HG02938 (cell line): ENCODE results near the gene PNPLA3.
A peak's percentile ranks its signal among the peaks of the same experiment; 100 is the strongest.

Experiments
- ATAC-seq: cut with Tn5 transposase; IDR thresholded peaks from one replicate; pipeline ENCODE4 v1.9.1; 2021; ENCODE audit warnings: mild to moderate bottlenecking, moderate library complexity; ENCODE audit not compliant: unreplicated experiment

Gene PNPLA3, protein sequence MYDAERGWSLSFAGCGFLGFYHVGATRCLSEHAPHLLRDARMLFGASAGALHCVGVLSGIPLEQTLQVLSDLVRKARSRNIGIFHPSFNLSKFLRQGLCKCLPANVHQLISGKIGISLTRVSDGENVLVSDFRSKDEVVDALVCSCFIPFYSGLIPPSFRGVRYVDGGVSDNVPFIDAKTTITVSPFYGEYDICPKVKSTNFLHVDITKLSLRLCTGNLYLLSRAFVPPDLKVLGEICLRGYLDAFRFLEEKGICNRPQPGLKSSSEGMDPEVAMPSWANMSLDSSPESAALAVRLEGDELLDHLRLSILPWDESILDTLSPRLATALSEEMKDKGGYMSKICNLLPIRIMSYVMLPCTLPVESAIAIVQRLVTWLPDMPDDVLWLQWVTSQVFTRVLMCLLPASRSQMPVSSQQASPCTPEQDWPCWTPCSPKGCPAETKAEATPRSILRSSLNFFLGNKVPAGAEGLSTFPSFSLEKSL

DNA sequence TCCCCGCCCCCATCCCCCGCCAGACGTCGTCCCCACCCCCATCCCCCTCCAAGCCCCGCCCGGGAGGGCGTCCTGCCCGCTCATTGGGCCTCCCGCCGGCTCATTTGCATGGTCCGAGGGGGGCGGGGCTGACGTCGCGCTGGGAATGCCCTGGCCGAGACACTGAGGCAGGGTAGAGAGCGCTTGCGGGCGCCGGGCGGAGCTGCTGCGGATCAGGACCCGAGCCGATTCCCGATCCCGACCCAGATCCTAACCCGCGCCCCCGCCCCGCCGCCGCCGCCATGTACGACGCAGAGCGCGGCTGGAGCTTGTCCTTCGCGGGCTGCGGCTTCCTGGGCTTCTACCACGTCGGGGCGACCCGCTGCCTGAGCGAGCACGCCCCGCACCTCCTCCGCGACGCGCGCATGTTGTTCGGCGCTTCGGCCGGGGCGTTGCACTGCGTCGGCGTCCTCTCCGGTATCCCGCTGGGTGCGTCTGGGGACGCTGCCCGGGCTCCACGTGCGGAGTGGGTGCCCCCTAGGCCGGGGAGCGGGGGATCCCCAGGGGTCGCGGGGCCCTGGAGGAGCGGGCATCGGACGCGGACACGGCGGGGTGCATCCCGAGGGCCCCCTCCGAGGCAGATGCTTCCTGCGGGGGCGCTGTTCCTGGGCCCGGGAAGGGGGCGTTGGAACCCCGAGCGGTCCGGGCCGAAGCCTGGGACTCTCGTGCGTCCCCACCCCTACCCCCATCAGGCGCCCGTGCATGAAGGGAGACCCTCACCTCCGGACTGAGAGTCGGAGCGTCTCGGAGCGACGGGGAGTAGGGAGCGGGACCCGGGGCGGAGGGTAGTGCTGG, at the start of gene PNPLA3:
Gene PNPLA3, plus strand, starts transcription at position 175 of the 834 bp plus-strand sequence. Its CDS starts 107 bp downstream, at position 282.
- ATAC-seq: no peak

DNA sequence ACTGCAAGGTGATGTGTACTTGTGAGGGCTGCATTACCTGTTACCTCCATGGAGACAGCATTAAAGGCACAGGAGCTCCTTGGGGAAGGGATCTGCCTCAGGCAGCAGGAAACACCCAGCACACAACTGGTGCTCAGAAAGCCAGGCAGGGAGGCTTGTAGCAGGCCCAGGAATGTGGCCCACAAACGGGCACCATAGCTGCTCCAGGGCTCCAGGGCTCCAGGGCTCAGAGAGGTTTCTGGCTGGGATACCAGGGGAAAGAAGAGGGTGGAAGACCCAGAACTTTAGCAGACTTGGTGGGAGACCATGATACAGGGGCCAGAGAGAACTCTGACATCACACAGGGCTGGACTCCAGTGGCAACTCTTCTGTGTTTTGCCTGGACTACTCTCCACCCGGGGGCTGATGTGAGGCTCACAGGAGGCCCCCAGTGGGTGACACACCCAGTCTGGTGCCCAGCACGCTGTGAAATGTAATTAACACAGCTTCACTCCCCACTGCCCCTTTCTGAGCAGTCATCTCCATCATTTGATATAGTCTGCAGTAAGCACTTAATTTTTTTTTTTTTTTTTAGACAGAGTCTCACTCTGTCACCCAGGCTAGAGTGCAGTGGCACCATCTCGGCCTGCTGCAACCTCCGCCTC, 46.6 kb upstream of the PNPLA3 start:
- no peak for ATAC-seq

DNA sequence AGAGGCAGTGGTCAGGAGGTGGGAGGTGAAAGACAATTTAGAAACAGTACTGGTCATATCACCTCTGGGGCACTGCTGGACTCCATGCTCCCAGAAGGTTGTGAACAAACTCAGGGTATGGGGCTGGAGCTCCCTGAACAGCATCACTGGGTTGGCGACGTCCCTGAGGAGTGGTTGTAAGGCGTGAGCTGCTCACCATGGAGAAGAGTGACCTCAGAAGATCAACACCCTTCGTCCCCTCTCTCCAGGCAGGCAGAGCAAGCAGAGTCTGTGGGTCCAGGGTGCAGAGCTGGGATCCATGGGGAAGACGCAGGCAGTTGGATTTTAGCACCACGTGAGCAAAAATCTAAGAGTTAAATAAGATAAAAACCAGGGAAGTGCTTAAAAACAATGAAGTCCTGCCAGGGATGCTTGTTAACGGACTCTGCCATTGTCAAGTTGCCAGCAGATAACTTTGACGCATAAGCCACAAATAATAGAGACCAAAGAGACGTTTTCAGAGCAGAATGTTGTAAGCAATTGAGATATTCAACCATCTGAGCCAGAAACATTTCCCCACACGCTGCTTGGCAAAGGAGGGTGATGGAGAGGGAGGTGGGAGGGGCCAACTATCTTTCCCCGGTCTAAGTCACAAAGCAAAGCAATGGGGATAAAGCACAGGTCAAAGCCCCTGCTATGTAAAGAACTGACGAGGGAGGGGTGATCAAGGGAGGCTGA, 45.4 kb upstream of the PNPLA3 start:
- ATAC-seq: no peak

DNA sequence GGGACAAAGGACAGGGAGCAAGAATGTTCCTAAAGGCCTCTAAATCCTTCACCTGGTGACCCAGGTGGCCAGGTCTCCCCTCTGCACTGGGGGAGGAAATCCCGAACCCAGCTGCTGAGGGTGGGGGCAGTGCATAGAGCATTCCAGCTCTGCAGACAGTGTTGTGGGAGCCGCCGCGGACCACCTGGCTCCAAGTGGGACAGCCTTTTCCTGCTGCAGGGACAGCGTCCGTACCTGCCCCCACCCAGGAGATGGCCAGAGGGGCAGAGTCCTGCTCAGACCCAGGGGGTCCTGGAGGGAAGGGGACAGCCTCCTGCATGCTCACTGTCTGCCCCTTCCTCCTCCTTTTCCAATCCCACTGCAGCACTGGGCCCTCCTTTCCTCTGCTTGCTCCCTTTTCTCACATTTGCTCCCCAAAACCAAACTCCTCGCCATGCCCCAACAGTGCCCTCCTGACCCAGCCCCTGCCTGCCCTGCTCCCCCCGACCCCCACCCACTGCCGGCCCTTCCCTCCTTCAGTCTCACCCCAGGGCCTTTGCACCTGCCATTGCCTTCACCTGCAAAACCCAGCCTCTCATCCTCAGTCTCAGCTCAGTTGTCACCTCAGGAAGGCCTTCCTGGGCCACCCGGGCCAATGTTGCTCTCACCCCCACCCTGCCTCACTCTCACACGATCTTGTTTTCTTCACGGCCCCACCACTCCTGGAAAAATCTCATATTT, 44.6 kb upstream of the PNPLA3 start:
- ATAC-seq: no peak

DNA sequence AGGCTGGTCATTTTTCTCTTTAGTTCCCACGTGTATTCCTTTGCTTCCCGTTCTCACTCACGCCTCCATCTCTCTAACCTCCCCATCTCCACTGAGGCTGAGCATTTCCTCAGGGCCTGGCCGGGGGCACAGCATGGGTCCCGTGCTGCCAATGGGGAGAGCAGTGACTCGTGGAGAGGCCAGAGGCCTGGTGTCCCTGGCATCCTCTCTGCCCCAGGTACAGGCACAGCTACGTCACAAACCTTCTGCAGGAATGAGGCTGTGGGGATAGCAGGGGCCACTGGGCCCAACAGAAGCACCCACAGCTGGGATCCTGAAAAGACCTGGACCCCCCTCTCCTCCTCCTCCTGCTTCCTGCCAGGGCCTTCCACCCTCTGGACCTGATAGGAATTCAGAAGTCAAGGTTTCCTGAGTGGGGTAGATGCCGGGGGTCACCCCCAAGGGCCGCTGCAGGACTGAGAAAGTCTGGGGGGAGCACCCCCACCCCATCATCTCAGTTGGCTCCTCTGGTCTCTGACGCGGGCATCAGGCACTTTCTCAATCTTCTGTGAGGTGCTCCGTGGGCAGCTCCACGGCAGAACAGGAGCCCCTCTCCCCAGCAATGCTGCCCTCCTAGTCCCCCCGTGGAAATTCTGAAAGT, 43.6 kb upstream of the PNPLA3 start:
- ATAC-seq: no peak

DNA sequence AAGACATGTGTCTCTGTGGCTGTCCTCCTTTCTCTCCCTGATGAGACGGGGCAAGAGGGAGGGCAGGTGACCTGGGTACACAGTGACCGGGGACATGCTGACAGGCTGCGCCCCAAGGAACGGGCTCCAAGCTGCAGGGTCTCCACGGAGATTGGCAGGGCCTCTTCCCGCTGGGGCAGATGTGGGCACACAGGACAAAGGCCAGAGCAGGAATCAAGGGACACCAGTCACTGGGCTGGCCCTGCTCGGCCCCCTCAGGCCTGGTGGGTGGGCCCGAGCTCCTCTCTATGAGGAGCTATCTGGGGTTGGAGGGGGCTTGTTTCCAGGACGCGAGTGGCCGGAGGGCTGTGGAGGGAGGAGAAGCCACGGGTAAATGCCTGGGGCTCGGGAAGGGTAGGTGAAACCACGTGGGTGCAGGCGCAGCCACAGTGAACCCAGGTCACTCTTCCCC, 43.0 kb upstream of the PNPLA3 start:
- no peak for ATAC-seq

DNA sequence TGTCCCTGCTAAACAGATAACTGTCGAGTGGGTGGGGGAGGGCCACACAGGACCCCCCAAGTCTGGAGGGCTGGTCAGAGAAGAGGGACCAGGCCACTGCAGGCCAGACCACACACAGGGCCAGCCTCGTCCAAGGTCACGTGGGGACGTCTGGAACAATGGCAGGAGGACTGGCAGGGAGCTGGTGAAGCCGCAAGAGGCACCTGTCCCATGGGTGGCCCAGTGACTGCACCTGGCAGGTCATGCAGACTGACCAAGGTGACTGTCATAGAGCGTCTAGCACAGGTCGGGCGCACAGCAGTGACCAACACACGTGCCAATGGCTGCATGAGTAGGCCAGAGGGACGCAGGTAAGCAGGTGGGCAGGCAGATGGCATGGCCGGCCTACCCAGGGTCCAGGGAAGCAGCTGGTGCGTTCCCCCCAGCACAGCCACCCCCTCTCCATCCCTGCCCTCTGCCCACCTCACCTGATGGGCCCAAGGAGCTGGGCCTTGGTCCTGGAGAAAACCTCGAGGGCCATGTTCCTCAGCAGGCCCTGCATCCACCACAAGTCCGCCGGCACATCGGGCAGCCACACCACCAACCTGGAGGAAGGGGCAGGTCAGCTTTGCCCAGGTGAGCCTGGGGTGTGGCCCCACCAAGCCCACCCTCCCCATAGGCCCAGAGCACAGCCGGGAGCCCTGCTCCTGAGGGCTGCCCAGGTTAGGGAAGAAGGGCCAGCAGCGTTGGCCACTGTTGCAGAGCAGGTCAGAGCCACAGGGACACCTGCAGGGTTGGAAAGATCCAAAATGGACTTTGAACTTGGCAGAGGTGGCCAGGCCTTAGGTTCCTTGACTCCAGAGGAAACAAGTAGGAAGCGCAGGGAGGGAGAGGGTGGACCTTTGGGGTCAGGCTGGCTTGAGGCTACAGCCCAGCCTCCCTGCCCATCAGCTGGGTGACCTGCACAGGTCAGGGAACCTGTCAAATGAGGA, 42.2 kb upstream of the PNPLA3 start:
- ATAC-seq: no peak

DNA sequence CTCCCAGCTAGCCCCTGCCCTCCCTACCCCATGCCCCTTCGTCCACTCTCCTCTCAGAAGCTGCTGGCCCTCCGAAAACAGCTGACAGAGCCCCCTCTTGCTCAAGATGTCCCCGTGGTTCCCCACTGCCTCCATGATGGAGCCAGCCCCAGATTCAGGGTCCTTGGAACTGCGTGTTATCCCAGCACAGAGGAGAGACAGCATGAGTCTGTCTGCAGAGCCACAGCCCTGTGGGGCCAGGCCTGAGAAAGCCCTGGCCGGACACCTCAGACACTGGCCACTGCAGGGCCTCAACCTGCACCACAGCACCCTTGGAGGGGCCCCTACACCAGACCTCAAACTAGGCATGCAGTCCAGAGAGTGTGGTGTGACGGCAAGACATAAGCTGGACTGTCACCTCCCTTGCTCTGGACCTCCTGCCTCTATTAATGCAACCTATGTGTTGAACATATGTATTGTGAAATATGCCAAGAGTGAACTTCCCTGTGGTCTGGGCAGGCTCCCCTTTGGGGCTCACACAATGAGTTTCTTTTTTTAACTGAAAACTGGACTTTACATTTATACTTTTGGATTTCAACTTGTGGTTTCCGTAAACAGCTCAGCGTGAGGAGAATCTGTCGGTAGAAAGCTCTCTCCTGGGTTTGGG, 41.4 kb upstream of the PNPLA3 start:
- ATAC-seq: no peak

DNA sequence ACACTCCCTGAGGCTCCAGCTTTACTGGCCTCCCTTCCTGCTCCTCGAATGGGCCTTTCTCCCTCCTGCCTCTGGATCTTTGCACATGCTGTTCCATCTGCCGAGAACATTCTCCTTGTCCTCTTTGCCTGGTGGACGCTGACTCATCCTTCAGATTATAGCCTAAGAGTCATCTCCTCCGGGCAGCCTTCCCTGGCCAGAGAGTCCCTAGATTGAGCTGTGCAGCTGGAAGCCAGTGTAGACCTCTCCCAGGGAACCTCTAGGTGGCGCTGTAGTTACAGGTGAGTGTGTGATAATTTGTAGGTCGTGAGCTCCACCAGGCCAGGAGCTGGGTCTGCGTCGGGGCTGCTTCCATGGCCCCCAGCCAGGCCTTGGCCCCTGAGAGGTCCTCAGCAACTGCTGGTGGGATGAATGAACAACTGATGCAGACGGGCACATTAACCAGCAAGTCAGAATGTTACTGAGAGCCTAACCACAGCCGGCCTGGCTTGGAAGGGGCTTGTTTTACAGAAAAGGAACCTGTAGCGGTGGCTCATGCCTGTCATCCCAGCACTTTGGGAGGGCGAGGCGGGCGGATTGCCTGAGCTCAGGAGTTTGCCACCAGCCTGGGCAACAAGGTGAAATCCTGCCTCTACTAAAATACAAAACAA, 40.5 kb upstream of the PNPLA3 start:
- no peak for ATAC-seq

DNA sequence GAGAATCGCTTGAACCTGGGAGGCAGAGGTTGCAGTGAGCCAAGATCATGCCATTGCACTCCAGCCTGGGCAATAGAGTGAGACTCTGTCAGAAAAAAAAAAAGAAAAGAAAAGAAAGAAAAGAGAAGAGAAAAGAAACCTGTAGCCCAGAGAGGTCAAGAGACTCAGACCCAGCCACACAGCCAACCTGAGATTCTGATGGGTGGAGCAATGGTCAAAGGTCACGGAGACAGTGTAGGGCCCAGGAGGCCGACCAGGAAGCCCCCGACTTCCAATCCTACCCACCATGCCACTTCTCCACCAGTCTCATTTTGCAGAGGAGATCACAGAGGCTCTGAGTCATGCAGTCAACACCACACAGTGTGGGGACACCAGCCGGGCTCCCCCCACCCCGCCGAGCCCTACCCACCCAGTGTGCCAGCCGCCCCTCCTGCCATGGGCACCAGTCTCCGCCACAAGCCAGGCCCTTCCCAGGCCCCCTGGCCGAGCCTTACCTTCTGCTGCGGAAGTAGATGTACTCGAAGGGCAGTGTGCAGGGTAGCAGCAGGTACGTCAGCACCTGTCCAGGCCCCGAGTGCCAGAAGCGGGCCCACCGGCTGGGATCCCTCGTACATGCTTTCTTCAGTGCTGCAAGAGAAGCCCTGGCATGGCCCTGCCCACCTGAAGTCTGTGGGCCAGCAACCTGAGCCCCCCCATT, 39.7 kb upstream of the PNPLA3 start:
- no peak for ATAC-seq

DNA sequence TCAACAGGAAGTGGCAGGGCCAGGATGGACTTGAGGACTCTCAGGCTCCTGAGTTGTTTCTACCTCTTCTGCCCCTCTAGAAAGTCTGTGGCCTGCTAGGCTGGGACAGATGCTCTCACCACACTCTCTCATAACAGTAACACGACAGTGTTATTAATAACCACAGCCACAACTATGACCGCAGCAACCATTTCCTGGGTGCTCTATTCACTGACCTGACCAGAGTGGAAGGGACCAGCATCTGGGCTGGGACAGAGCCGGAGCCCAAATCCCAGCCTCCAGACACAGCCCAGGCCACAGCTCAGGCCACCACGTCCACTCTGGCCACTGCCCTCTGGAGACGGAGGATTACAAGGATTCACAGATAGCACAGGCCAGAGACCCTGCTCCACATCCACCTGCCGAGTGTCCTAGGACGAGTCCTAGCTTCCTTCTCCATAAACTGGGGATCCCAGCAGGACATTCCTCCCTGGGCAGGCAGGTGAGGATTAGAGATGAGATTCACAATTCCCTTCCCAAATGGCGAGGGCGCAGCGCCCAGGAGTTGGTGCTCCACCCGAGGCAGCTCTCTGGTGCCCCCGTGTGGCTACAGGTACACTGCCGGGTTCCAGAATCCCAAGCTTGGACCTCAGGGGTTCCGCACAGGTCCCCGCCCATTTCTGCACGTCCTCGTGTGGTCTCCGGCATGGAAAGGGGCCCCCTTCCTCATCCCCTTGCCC, 38.8 kb upstream of the PNPLA3 start:
- peak; percentile 65 for ATAC-seq

DNA sequence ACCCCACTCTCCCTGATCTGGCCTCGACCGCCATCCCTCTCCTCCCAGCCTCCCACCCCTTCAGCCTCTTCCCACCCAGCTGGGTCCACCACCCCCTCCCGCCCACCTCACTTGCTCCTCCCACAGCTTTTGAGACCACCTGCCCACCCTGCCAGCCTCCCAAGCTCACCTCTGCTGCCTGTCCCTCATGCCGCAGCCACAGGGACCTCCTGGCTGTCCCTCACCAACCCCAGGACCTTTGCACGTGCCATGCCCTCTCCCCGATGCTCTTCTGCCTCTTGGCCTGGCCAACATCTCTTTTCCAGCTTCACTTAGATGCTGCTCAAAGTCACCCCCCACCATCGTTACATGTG, 38.3 kb upstream of the PNPLA3 start:
- no peak for ATAC-seq

DNA sequence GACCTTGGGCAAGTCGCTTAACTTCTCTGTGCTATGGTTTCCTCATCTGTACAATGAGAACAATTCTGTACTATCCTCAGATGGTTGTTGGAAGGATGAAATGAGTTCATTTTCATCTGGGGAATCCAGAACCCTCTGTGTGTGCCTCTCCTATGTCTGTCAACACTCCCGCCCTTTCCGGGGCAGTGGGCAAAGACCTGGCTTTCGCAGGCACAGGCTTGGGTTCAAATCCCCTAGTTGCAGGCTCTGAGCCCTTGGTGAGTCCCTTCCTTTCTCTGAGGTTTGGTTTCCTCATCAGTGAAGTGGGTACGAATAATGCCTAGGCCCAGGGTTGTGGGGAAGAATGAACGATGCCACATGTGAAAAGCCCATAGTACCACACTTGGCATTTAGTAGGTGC, 37.8 kb upstream of the PNPLA3 start:
- no peak for ATAC-seq

DNA sequence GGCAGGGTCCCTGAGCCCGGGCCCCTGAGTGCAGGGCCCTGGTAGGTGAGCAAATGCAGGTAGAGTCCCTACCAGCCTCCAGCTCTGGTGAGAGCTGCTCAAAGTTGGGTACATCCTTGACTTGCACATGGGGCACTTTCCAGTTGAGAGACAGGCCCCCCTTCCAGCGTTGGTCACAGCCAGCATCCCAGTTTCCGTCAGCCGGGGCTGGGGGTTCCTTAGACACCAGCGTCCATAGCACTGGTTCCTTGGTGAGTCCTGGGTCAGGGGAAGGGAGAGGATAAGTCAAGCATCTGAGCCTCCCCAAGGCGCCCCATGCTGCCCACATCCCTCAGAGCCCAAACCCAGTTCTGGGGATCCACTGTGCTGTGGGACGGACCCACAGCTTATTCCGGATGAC, 37.4 kb upstream of the PNPLA3 start:
- no peak for ATAC-seq

DNA sequence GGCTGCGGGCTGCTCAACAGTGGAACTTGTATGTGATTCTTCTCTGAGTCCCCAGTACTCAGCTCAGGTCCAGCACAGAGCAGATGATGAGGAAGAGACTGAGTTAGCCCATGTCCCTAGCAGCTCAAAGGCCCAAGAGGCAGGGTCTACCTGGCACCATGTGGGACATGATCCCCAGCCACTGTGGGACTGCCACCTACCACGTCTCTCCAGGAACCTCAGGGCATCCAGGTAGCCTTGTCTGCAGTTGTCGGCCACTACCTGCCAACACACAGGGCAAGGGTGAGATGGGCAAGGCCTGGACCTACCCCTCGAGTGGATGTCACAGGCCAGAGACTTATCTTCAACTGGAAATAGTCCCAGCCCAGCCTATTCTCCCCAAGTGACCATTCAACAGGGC, 36.2 kb upstream of the PNPLA3 start:
- no peak for ATAC-seq

DNA sequence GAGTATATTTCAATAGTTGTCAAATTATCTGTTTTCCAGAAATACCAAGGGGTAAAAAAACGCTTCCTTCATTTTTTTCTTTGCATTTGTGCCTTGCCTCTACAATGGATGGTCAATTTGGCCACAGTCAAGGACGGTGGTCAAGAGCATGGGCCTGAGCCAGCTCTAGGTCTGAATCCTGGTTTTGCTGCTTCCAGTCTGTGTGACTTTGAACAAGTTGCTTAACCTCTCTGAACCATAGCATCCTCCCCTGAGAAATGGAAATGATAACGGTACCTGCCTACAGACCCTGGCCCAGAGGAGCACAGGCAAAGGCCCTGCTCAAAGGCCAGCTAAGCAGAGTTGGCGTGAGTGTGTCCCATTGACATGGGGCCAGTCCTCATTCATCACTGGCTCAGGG, 34.9 kb upstream of the PNPLA3 start:
- no peak for ATAC-seq
